K562 (cell line): ENCODE data around the gene LTBP1. TPM values are rescaled to one million over a fixed set of nuclear protein-coding genes. Genes with fewer than 3 reads are reported as not detected.

Source experiments
- ATAC-seq: fragments of 200-7000 bp; cut with Tn5 transposase; 3 replicates; pipeline ENCODE4 v1.9.1; 2020; ENCODE audit warnings: moderate library complexity
- BruUV-seq: library from RNA; stranded (reverse); fragments of 400-500 nt; replicated peaks from 2 replicates; lab custom pipeline; 2021; lab: Mats Ljungman, UMichigan
- CTCF ChIA-PET: fragments of 300-600 bp; formaldehyde crosslinking; extraction: SDS; loops from one replicate; lab custom pipeline; 2021; ENCODE audit warnings: low intra/inter-chr PET ratio; lab: Yijun Ruan, JAX
- POLR2A ChIA-PET: fragments of 300-600, 350-650 bp; sonication (Branson Sonifier 250); formaldehyde crosslinking; extraction: SDS; loops from one replicate; lab custom pipeline; 2021; ENCODE audit warnings: antibody characterized with exemption, inconsistent platforms; lab: Yijun Ruan, JAX
- DNase-seq, 4 experiments: peaks; one replicate each; pipeline versions ENCODE4 v3.0.0 to v3.0.0-alpha.2; 2011 to 2018; ENCODE audit warnings: low spot score in 3 of 4, mixed read lengths in 3 of 4; ENCODE audit errors: extremely low read depth in 1 of 4
- FAIRE-seq: peaks from 2 replicates; lab custom pipeline; 2011; peaks lifted over from hg19 to GRCh38; lab: Jason Lieb, UNC
- H2AFZ ChIP-seq: 2 replicates; pipeline ENCODE4 v1.6.0; 2011; ENCODE audit warnings: low read depth, low read length, control low read depth, inconsistent platforms
- H3K27ac ChIP-seq: fragments of 200-600 bp; 3 replicates; pipeline ENCODE4 v1.8.0; 2011; ENCODE audit warnings: low read depth, mild to moderate bottlenecking, control low read depth, inconsistent platforms, low read length, moderate library complexity, mixed read lengths; ENCODE audit errors: extremely low read depth
- H3K27me3 ChIP-seq, 2 experiments: fragments of 300-600 bp in 1 of 2; 2 replicates in 1 of 2; 3 replicates in 1 of 2; pipeline versions ENCODE4 v1.6.0 to v1.8.0; 2011; ENCODE audit warnings: inconsistent platforms in 2 of 2, low read length in 2 of 2, mild to moderate bottlenecking in 1 of 2, mixed read lengths in 1 of 2, moderate library complexity in 1 of 2; ENCODE audit not compliant: control insufficient read depth in 2 of 2, insufficient read depth in 2 of 2
- H3K36me3 ChIP-seq: fragments of 300-600 bp; 3 replicates; pipeline ENCODE4 v1.8.0; 2011; ENCODE audit warnings: mild to moderate bottlenecking, low read length, inconsistent platforms; ENCODE audit not compliant: control insufficient read depth, insufficient read depth
- H3K4me1 ChIP-seq, 2 experiments: fragments of 200-600 bp in 1 of 2; replicated peaks in 1 of 2; 2 replicates in 1 of 2; 3 replicates in 1 of 2; pipeline versions ENCODE4 v1.5.1 to v1.8.0; 2011; ENCODE audit warnings: inconsistent platforms in 2 of 2, low read length in 2 of 2, mild to moderate bottlenecking in 1 of 2, mixed read lengths in 1 of 2, moderate library complexity in 1 of 2; ENCODE audit not compliant: control insufficient read depth in 2 of 2, insufficient read depth in 2 of 2
- H3K4me2 ChIP-seq: 2 replicates; pipeline ENCODE4 v1.6.1; 2011; ENCODE audit warnings: low read length, control low read depth, inconsistent platforms, mixed read lengths; ENCODE audit not compliant: insufficient read depth
- H3K4me3 ChIP-seq: fragments of 200-600 bp; sonication (generic), shearing (Covaris generic); 2 replicates; pipeline ENCODE4 v1.5.1; 2016; ENCODE audit warnings: control low read depth, inconsistent platforms
- H3K79me2 ChIP-seq: fragments of 200-600 bp; 3 replicates; pipeline ENCODE4 v1.8.0; 2011; ENCODE audit warnings: low read length, inconsistent platforms; ENCODE audit not compliant: control insufficient read depth, insufficient read depth
- H3K9ac ChIP-seq, 2 experiments: 2 replicates each; pipeline versions ENCODE4 v1.6.0 to v1.6.1; 2011; ENCODE audit warnings: low read depth in 2 of 2, low read length in 2 of 2, control low read depth in 1 of 2, inconsistent platforms in 1 of 2, mild to moderate bottlenecking in 1 of 2, mixed read lengths in 1 of 2; ENCODE audit not compliant: insufficient read depth in 1 of 2
- H3K9me1 ChIP-seq: one replicate; pipeline ENCODE4 v1.6.0; 2011; ENCODE audit warnings: inconsistent platforms, mild to moderate bottlenecking, low read length, moderate library complexity; ENCODE audit not compliant: control insufficient read depth, insufficient read depth
- H3K9me3 ChIP-seq: replicated peaks from 2 replicates; pipeline ENCODE4 v1.5.1; 2011; ENCODE audit warnings: low read depth, low read length, inconsistent platforms; ENCODE audit not compliant: control insufficient read depth, insufficient read depth
- H4K20me1 ChIP-seq: replicated peaks from 2 replicates; pipeline ENCODE4 v1.6.1; 2011; ENCODE audit warnings: low read length, inconsistent platforms, mixed read lengths; ENCODE audit not compliant: control insufficient read depth, insufficient read depth
- CLOCK ChIP-seq: fragments of 250-450 bp; sonication (Bioruptor Pico); IDR thresholded peaks from 2 replicates; pipeline ENCODE4 v1.4.0; 2020; ENCODE audit warnings: mild to moderate bottlenecking, moderate library complexity, borderline replicate concordance
- DLX4 ChIP-seq: fragments of 250-450 bp; sonication (Bioruptor Pico); IDR thresholded peaks from 2 replicates; pipeline ENCODE4 v1.6.1; 2021; ENCODE audit warnings: mild to moderate bottlenecking
- ELF4 ChIP-seq: fragments of 450-650 bp; formaldehyde crosslinking; IDR thresholded peaks from 2 replicates; pipeline ENCODE4 v1.4.0; 2022; ENCODE audit warnings: missing genetic modification characterization
- FIP1L1 ChIP-seq: fragments of 200-400 bp; formaldehyde crosslinking; IDR thresholded peaks from 2 replicates; pipeline ENCODE4 v1.6.1; 2018; ENCODE audit warnings: mild to moderate bottlenecking, low read depth, low read length; ENCODE audit not compliant: poor library complexity, severe bottlenecking
- JUND ChIP-seq, 2 experiments: IDR thresholded peaks; 2 replicates in 1 of 2; 3 replicates in 1 of 2; pipeline ENCODE4 v1.6.1; 2011; ENCODE audit warnings: borderline replicate concordance in 2 of 2, low read depth in 2 of 2, low read length in 2 of 2, improper control_type of control experiment in 1 of 2, missing biosample characterization in 1 of 2, missing genetic modification characterization in 1 of 2, missing genetic modification reagents in 1 of 2
- KLF1 ChIP-seq: fragments of 450-650 bp; IDR thresholded peaks from 2 replicates; pipeline ENCODE4 v1.6.1; 2016; ENCODE audit warnings: missing genetic modification characterization, missing compliant biosample characterization
- NBN ChIP-seq: fragments of 450-650 bp; IDR thresholded peaks from 2 replicates; pipeline ENCODE4 v1.6.1; 2016; ENCODE audit warnings: low read depth, mild to moderate bottlenecking
- NR3C1 ChIP-seq: sonication (generic); formaldehyde crosslinking; IDR thresholded peaks from 2 replicates; pipeline ENCODE4 v1.8.1; 2022; ENCODE audit warnings: missing genetic modification reagents
- OTX1 ChIP-seq: fragments of 450-650 bp; formaldehyde crosslinking; IDR thresholded peaks from 2 replicates; pipeline ENCODE4 v1.4.0; 2022; ENCODE audit warnings: mild to moderate bottlenecking
- PKNOX1 ChIP-seq: fragments of 450-650 bp; IDR thresholded peaks from 2 replicates; pipeline ENCODE4 v1.6.1; 2016
- TRIM25 ChIP-seq: fragments of 450-650 bp; IDR thresholded peaks from 2 replicates; pipeline ENCODE4 v1.7.0; 2016; ENCODE audit warnings: borderline replicate concordance
- WGBS: fragments of 100-300 bp; shearing (Covaris generic); methylation state at CpG from one replicate; pipeline ENCODE4 v1.1.6; 2016; ENCODE audit warnings: low coverage, mixed read lengths; ENCODE audit not compliant: insufficient coverage; ENCODE audit errors: missing lambda C conversion rate; 5-methylcytosine and 5-hydroxymethylcytosine counted together
- in situ Hi-C: fragments of 300-500 bp; cut with MboI; formaldehyde crosslinking; loops from 4 replicates; pipeline ENCODE4 v1.15.0; 2018; ENCODE audit warnings: inconsistent platforms, mixed read lengths
- intact Hi-C: fragments of 100-400 bp; cut with micrococcal nuclease; formaldehyde crosslinking; loops from 2 replicates; pipeline ENCODE4 v1.14.2; 2022
- polyA plus RNA-seq, 8 experiments: library from polyadenylated mRNA; depleted of rRNA in 4 of 8; stranded (reverse) in 5 of 8; unstranded in 3 of 8; fragments of >200 nt; fragmentation: Nextera tagmentation in 2 of 8; fragmentation: Illumina TruSeq in 1 of 8; extraction: Ambion mirVana in 2 of 8; extraction: Trizol in 1 of 8; gene quantifications; 2 replicates each; pipeline versions ENCODE4 v1.2.1 to v1.2.3, GENCODE V29; 2011 to 2014; ENCODE audit warnings: inconsistent platforms in 1 of 8, missing spikeins in 1 of 8
- total RNA-seq, 7 experiments: library from RNA; depleted of rRNA in 6 of 7; stranded (reverse); fragments of >200 nt in 6 of 7; fragmentation: Illumina TruSeq in 2 of 7; extraction: Trizol in 2 of 7; gene quantifications; 2 replicates each; pipeline versions ENCODE4 v1.2.1 to v1.2.3, GENCODE V29; 2011 to 2021; ENCODE audit warnings: low replicate concordance in 1 of 7

Gene LTBP1
- total and polyA plus RNA-seq, 9 of the 15 experiments (the other 6 are each of a cell fraction or from before 2014, with no cell fraction given), result 3.6 to 16.4 (median 8.5) TPM

- Histone ChIP-seq H3K27me3 (no peaks in the 10 kb centered on the region), H4K20me1 (no peaks in the 10 kb centered on the region), H2AFZ (no peak overlapping the region; the same call in 1 of the 2 replicates), H3K4me3 (no peak overlapping the region), H3K79me2 (no peaks in the 10 kb centered on the region; the same call in 2 of the 3 replicates), H3K4me2 (peak overlapping the region; percentile 28), H3K27ac (peak overlapping the region; percentile 37; the same call in 2 of the 3 replicates), H3K9me1 (no peaks in the 10 kb centered on the region), H3K36me3 (no peaks in the 10 kb centered on the region), H3K4me1 (peaks cover 10 to 45% of the 10 kb centered on the region in 2 experiments; a peak in 4 of 5 replicates), H3K9ac (peak overlapping the region in 1 of 2 experiments; percentile 12; a peak in 1 of 4 replicates), H3K9me3 (peaks cover 4% of the 10 kb centered on the region; the same call in 1 of the 2 replicates)
- peak; percentile 89 for FAIRE-seq
- BruUV-seq, result no TSS peak
- DNase-seq, result peak in 2 of 4 experiments; percentile 33 to 79
- in situ Hi-C loops (no loop called here), intact Hi-C loops (loop anchor here (5.0 kb wide), 1 partner anchor 57 kb away; no protein-coding TSS in a partner anchor)
- ChIA-PET CTCF (no interaction called here), POLR2A (no interaction called here)
- ATAC-seq, result peak; percentile 69
- WGBS, result 12% methylated on average over 7 of the region's 7 CpGs
- no peak for TF ChIP-seq PKNOX1
- no peak for TF ChIP-seq TRIM25
- TF ChIP-seq NBN, result no peak
- TF ChIP-seq CLOCK (CRISPR knock-in tag), result no peak
- no peak for TF ChIP-seq DLX4 (CRISPR knock-in tag)
- no peak for TF ChIP-seq ELF4 (CRISPR knock-in tag)
- no peak for TF ChIP-seq OTX1
- TF ChIP-seq KLF1 (tag), result no peak
- no peak for TF ChIP-seq FIP1L1
- TF ChIP-seq JUND (IDR thresholded peaks at IDR 0.05; ENCODE audit: borderline replicate concordance, low read depth, low read length), result peak; percentile 16; the same call in 1 of the 2 replicates
- TF ChIP-seq JUND (tag; IDR thresholded peaks at IDR 0.05; ENCODE audit: borderline replicate concordance, low read depth, low read length), result no peak
- TF ChIP-seq NR3C1 (CRISPR knock-in tag), result no peak
Observed at GRCh38 chr2:33019796-33020195, 73.0 kb downstream of the LTBP1 start.
